Measurements from ENCODE around the gene SPDEF.

DNA sequence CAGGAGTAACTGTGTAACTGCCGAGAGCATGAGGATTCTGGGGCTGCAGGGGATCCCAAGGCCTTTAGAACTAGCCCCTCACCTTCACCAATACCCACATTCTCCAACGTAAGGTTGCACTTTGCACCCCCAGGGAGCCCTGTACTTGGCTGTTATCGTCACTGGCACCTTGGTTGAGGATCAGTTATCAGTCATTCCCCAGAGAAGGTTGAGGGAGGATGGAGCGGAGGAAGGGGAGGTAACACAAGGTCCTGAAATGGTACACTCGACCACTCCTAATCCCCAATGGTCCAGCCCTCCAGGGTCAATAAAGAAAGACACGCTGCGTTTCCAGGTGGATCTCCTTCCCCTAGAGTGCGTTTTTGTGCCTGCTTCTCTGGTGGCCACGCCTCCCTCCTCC lies 1.1 kb upstream of the SPDEF start:
- TF ChIP-seq CHD4 (IDR thresholded peaks at IDR 0.05; ENCODE audit: borderline replicate concordance) (no peak), POLR2A (IDR thresholded peaks at IDR 0.05; ENCODE audit: low read length) (no peak), ZC3H11A (IDR thresholded peaks at IDR 0.05) (no peak), HOXA7 (CRISPR knock-in tag; IDR thresholded peaks at IDR 0.05) (no peak), BHLHE40 (IDR thresholded peaks at IDR 0.05; ENCODE audit: low read depth, low read length) (no peak), KDM5A (IDR thresholded peaks at IDR 0.05) (no peak), MAZ (IDR thresholded peaks at IDR 0.05; ENCODE audit: borderline replicate concordance, low read depth, low read length) (no peak), ESRRA (IDR thresholded peaks at IDR 0.05; ENCODE audit: borderline replicate concordance, low read length) (no peak)
- TF ChIP-seq, protein P1, sequence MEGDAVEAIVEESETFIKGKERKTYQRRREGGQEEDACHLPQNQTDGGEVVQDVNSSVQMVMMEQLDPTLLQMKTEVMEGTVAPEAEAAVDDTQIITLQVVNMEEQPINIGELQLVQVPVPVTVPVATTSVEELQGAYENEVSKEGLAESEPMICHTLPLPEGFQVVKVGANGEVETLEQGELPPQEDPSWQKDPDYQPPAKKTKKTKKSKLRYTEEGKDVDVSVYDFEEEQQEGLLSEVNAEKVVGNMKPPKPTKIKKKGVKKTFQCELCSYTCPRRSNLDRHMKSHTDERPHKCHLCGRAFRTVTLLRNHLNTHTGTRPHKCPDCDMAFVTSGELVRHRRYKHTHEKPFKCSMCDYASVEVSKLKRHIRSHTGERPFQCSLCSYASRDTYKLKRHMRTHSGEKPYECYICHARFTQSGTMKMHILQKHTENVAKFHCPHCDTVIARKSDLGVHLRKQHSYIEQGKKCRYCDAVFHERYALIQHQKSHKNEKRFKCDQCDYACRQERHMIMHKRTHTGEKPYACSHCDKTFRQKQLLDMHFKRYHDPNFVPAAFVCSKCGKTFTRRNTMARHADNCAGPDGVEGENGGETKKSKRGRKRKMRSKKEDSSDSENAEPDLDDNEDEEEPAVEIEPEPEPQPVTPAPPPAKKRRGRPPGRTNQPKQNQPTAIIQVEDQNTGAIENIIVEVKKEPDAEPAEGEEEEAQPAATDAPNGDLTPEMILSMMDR (IDR thresholded peaks at IDR 0.05) = no peak

Measured in A549 (cell line).